Measurements from ENCODE around the gene PRR11.

DNA sequence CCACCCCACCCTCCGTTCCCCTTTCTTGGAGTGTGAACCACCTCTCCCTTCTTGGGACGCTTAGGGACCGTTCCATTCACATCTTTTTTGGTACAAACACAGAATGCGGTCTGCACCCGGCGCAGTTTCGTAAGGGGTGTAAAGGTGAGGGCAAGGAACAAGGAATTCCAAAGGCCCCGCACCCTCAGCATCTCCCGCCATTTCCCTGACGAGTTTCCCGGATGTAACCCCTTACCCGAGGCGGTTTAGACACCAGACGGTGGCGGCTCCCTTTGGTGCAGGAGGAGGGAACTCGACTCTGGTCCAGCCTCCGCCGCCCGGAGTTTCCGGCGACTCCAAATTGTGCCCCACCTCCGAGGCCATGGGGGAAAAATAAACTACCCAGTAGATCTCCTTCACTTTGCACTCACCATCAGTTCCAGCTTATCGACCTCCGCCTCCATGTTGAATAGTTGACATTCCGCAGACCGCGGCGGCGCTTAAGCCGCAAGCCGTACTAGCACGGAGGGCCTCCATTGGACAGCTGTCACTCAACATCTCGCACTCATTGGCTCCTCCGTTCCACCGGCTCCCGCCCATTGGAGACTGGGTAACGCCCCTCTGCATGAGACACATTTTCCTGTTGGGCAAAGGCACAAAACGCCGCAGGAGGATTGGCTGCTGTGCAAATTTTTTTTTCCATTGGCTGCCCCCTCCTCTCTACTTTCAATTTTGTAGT is 666 bp upstream of the PRR11 start, which contains the start of gene SKA2:
- no peak for TF ChIP-seq CTCF (IDR thresholded peaks at IDR 0.05; ENCODE audit: insufficient read depth, low read length, poor library complexity, severe bottlenecking)
- TF ChIP-seq EZH2phosphoT487 (conservative IDR thresholded peaks at IDR 0.05; ENCODE audit: low read length) = no peak
